GM23338 (cell line): ENCODE data around the gene CNNM3.

Experiments used
- CTCF ChIP-seq, 2 experiments: fragments of 200-600 bp in 1 of 2; sonication (generic) in 1 of 2; conservative IDR thresholded peaks; 2 replicates each; pipeline versions ENCODE4 v1.5.1 to v1.6.1; 2016 to 2017; ENCODE audit warnings: antibody characterized with exemption in 2 of 2, low read depth in 2 of 2, mild to moderate bottlenecking in 2 of 2, moderate library complexity in 1 of 2
- REST ChIP-seq: IDR thresholded peaks from one replicate; pipeline ENCODE4 v1.6.1; 2018; ENCODE audit warnings: antibody characterized with exemption; ENCODE audit not compliant: unreplicated experiment

DNA sequence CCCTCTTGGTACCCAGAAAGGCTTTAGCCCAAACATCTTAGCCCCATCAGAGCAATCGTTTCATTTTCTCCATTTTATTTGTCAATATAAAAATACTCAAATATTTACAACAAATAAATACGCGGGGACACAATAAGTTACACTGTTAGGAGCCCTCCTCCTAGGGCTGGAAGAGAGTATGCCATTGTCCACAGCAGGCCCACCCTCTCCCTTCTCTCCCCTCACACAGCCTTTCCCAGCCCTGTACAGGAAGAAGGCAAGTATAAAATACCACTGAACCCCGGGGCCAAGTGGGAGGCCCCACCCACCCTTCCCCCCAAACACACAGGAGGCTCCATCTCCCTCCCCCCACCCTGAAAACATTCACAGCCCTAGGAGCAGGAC, 43.6 kb downstream of the CNNM3 start:
- no peak for TF ChIP-seq REST
- no peak for TF ChIP-seq CTCF (conservative IDR thresholded peaks at IDR 0.05; ENCODE audit: low read depth in 2 of 2)
